HT1080 (cell line): Measurements from ENCODE around the gene TIAL1. TPM values are rescaled to one million over a fixed set of nuclear protein-coding genes. Genes with fewer than 3 reads are reported as not detected.
"Not testable (repeated sequence)": the region's sequence is repeated elsewhere in the genome, so short reads cannot be mapped to it uniquely, and the experiment has no call there.

Experiments
- DNase-seq: peaks from one replicate; pipeline ENCODE4 v3.0.0-alpha.2; 2015; ENCODE audit warnings: low read depth
- total RNA-seq: library from RNA; depleted of rRNA; stranded (reverse); fragments of >200 nt; shearing (Covaris generic); gene quantifications from 2 replicates; pipeline ENCODE4 v1.2.3, GENCODE V29; 2014; rRNA removed

The TIAL1 gene
- total RNA-seq, 1 experiment from 2014 or later = 65.4 TPM

DNA sequence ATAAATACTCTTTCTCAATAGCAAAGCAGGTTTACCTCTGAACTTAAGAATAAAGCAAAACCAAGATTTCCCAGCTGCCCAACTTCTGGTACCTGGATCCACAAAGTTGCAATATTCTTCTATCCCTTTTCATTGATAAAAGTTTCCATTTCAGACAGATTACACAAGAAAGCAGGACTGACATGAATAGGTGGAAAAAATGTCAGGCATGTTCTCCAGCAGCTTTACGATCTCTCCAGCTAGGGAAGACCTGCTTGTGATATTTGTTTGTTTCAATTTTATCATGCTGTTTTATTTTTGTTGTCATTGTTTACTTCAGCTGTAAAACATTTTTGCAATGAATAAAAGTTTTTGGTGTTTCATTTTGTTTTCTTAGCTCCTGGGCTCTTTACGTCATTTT lies 63.3 kb downstream of the TIAL1 start:
- no peak for DNase-seq

DNA sequence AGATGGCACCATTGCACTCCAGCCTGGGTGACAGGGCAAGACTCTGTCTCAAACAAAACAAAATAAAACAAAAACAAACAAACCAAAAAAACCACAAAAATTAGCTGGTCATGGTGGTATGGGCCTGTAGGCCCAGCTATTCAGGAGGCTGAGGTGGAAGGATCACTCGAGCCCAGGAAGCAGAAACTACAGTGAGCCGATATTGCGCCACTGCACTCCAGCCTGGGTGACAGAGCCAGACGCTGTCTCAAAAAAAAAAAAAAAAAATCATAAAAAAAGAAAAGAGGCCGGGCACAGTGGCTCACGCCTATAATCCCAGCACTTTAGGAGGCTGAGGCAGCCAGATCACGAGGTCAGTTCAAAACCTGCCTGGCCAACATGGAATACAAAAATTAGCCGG lies 64.0 kb downstream of the TIAL1 start:
- not testable (repeated sequence) for DNase-seq

DNA sequence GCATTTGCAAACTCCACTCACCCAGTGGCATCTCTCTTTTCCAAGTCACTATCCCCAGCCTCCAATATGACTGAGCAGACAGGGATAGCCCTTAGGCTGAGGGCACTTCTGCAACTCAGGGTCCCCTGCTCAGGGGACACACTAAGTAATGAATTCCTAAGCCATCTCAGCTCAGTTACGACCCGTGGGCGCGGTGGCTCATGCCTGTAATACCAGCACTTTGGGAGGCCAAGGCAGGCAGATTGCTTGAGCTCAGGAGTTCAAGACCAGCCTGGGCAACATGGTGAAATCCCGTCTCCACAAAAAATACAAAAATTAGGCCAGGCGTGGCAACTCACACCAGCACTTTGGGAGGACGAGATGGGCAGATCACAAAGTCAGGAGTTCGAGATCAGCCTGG lies 64.5 kb downstream of the TIAL1 start:
- DNase-seq = not testable (repeated sequence)

DNA sequence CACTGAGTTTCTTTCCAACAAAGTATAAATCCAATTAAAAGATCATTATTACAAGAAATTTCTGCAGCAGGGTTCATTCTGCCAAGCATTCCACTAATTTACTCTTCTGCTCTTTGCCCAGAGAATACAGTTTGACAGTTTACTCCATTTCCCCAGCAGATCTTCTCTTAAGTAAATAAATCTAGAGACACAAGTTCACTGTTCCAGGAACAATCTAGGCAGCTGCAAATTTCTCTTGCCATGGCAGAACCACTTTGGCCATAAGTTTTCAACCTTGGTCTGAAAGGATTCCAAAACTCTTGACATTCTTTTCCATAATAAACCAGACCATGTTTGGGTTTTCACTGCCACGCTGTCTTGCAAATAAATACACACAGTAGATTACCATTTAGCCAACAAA lies 65.7 kb downstream of the TIAL1 start:
- no peak for DNase-seq

DNA sequence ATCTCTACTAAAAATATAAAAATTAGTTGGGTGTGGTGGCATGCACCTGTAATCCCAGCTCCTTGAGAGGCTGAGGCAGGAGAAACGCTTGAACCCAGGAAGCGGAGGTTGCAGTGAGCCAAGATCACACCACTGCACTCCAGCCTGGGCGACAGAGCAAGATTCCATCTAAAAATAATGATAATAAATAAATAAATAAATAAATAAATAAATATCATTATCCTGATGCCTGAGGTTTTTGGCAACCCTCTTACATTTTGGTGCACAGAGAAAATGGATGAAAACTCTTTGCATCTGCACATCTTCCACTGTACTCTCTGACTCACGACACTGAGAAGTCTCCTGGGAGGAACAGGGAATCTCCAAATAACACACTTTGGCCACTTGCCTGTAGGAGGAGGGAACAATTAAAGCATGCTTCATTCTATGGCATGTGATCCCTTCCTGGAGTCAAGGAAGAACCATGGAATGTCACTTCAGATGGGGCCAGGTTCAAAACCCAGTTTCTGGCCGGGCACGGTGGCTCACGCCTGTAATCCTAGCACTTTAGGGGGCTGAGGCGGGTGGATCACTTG lies 68.0 kb downstream of the TIAL1 start:
- DNase-seq = peak; percentile 51

DNA sequence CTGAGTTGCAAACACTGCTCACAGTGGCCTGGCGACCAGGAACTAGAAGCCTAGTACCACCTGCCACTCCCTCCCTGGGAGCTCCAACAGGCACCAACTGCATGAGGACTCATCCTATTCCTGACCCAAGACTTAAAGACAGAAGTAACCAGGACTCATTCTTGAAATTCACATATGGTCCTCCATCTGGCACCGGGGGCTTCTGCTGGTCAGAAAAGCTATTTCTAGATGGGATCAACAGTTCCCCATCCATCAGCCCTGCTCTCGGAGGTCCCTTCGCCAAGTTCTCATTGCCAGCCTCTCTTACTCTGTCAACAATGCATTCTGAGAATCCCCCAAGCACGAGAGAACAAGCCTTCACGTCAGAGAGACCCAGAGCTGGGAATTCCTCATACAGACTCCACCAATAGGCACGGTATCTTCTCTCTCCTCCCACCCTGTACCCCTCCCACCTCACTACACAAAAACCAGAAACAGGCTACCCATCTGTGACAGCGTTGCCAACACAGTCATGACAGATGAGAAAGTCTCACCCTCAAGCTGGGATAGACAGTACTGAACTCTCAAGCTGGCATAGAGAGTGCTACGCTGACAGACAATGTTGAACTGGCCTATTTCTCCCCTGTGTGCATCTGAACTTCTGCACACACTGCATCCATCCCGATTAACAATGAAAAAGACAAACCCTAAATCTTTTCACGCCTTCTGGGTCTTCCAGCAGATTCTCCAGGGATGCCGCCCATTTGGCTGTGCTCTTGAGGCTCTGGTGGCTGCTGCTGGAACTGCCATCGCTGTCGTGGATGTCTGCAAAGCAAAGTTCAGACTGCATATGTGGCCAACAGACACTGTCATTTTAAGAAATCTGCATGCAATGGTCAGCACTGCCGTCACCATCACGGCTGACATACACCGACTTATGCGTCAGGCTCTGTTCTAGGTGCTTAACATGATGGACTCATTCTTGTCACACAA lies 69.9 kb downstream of the TIAL1 start:
- DNase-seq = no peak

DNA sequence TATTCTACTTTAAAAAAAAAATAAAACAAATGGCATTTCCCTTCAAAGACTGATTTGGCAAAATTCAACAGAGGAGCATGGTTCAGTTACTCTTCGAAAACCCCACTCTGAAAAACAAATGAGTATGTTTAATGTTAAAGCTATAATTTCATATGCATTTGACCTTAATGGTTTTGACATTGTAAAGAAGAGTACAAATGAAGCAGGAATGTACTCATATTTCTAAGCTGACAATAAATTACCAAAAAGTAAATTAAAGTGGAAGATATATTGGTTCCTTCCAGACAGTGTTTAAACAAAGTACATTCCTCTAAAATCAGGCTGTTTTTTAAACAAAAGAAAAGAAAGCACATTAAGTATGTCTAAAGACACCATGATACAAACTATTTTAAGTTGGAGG lies 70.6 kb downstream of the TIAL1 start:
- no peak for DNase-seq

DNA sequence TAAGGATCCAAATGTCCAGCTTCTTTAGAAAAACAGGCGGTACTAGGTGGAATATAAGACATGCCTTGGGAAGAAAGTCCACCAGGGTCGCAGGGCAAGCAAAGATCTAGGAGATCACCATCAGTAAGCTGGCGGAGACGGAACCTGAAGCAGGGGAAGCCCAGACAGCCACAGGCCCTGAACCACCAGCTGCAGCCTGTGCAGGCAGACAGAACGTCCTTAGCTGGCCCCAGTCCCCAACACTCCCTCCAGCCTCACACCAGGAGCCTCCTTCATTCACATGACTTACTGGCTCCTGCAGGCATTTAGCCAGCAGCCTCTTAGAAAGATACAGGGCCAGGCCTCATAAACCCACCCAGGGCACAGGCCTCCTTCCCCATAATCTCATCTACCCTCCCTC lies 71.6 kb downstream of the TIAL1 start:
- DNase-seq = no peak

DNA sequence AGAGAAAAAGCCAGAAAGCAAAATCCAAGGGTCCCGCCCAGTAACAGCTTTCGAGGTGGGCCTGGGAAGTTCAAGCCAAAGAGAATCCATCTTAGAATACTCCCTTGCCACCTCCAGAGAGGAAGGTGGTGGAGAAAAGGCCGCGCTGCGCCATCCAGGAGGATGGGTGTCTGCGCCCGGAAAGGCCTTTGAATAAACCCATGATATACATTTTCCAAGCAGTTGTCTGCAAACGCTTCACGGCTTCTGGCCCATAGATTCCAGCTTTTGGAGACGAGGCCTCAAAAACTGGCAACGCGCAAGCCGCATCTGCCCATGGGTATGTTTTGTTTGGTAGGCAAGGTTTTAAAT lies 72.1 kb downstream of the TIAL1 start:
- DNase-seq = no peak

DNA sequence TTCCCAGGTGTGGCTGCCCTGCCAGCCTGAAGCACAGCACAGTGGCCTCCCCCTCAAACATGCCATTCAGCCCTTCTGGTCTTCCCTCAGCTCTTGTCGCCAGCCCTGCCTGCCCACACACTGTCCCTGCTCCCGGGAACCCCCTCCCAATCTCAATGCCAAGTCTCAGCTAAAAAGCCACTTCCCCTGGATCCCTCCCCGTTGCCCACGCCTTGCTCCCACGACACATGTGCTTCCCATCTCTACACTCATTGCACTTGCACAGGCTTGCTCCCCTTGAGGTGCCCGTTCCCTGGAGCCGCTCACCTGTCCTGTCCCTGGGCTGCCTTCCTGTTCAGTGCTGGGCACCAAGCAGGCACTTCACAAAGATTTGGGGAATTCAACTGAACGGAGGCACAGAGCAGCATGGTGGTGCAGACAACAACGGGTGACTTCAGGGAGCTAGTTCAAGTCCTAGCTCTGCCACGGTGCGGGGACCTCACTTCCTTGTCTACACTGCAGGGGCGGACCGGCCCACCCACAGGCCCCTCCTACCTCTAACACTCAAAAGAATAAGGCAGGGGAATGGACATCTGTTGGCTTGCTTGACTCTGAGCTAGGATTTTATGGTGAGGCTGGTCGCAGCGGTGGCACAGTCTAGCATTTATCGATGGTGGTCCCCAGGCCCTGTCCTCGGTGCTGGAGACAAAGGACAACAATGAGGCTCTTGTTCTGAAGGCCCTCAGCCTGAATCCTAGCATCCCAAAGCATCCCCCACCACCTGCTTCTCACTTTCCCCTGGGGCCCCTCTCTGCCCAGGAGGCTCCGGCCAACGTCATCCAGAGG lies 72.7 kb downstream of the TIAL1 start:
- DNase-seq = no peak

Other genes starting within 250 kb of the TIAL1 start
- gene RGS10, start 54.2 kb downstream of the TIAL1 start, total RNA-seq = 55.0 and 67.4 TPM in 2 replicates
- gene BAG3, start 54.4 kb upstream of the TIAL1 start, total RNA-seq = 30.5 and 46.2 TPM in 2 replicates
- 17.2 and 19.0 TPM in 2 replicates for gene INPP5F, start 129.1 kb upstream of the TIAL1 start, total RNA-seq